Sigmoid colon (tissue), 4 donors: ENCODE data around the gene RFNG.

Experiments used
- CTCF ChIP-seq, 4 experiments: fragments of 450-650 bp in 3 of 4; fragments of 200-600 bp in 1 of 4; IDR thresholded peaks; one replicate each; pipeline ENCODE4 v1.5.1; 2016 to 2019; ENCODE audit warnings: antibody characterized with exemption in 4 of 4, mild to moderate bottlenecking in 3 of 4, moderate library complexity in 2 of 4
- EP300 ChIP-seq, 4 donors: sonication (generic); formaldehyde crosslinking; IDR thresholded peaks; one replicate each; pipeline ENCODE4 v1.6.1; 2017; ENCODE audit warnings: antibody characterized with exemption in 4 of 4
- POLR2AphosphoS5 ChIP-seq, 4 donors: sonication (generic); formaldehyde crosslinking; IDR thresholded peaks; one replicate each; pipeline ENCODE4 v1.6.1; 2017; ENCODE audit warnings: antibody characterized with exemption in 4 of 4

GRCh38 chr17:82060001-82060380, 8.4 kb upstream of the RFNG start:
- TF ChIP-seq CTCF (IDR thresholded peaks at IDR 0.05) (no peak), POLR2AphosphoS5 (IDR thresholded peaks at IDR 0.05) (no peak), EP300 (IDR thresholded peaks at IDR 0.05) (no peak)
